K562 (cell line): Measurements from ENCODE around the gene MEIOB. TPM values are rescaled to one million over a fixed set of nuclear protein-coding genes. Genes with fewer than 3 reads are reported as not detected.

Experiments used
- ATAC-seq: fragments of 200-7000 bp; cut with Tn5 transposase; 3 replicates; pipeline ENCODE4 v1.9.1; 2020; ENCODE audit warnings: moderate library complexity
- BruUV-seq: library from RNA; stranded (reverse); fragments of 400-500 nt; replicated peaks from 2 replicates; lab custom pipeline; 2021; lab: Mats Ljungman, UMichigan
- CTCF ChIA-PET: fragments of 300-600 bp; formaldehyde crosslinking; extraction: SDS; loops from one replicate; lab custom pipeline; 2021; ENCODE audit warnings: low intra/inter-chr PET ratio; lab: Yijun Ruan, JAX
- POLR2A ChIA-PET: fragments of 300-600, 350-650 bp; sonication (Branson Sonifier 250); formaldehyde crosslinking; extraction: SDS; loops from one replicate; lab custom pipeline; 2021; ENCODE audit warnings: antibody characterized with exemption, inconsistent platforms; lab: Yijun Ruan, JAX
- DNase-seq, 4 experiments: peaks; one replicate each; pipeline versions ENCODE4 v3.0.0 to v3.0.0-alpha.2; 2011 to 2018; ENCODE audit warnings: low spot score in 3 of 4, mixed read lengths in 3 of 4; ENCODE audit errors: extremely low read depth in 1 of 4
- FAIRE-seq: peaks from 2 replicates; lab custom pipeline; 2011; peaks lifted over from hg19 to GRCh38; lab: Jason Lieb, UNC
- H2AFZ ChIP-seq: 2 replicates; pipeline ENCODE4 v1.6.0; 2011; ENCODE audit warnings: low read depth, low read length, control low read depth, inconsistent platforms
- H3K27ac ChIP-seq: fragments of 200-600 bp; 3 replicates; pipeline ENCODE4 v1.8.0; 2011; ENCODE audit warnings: low read depth, mild to moderate bottlenecking, control low read depth, inconsistent platforms, low read length, moderate library complexity, mixed read lengths; ENCODE audit errors: extremely low read depth
- H3K27me3 ChIP-seq, 2 experiments: fragments of 300-600 bp in 1 of 2; 2 replicates in 1 of 2; 3 replicates in 1 of 2; pipeline versions ENCODE4 v1.6.0 to v1.8.0; 2011; ENCODE audit warnings: inconsistent platforms in 2 of 2, low read length in 2 of 2, mild to moderate bottlenecking in 1 of 2, mixed read lengths in 1 of 2, moderate library complexity in 1 of 2; ENCODE audit not compliant: control insufficient read depth in 2 of 2, insufficient read depth in 2 of 2
- H3K36me3 ChIP-seq: fragments of 300-600 bp; 3 replicates; pipeline ENCODE4 v1.8.0; 2011; ENCODE audit warnings: mild to moderate bottlenecking, low read length, inconsistent platforms; ENCODE audit not compliant: control insufficient read depth, insufficient read depth
- H3K4me1 ChIP-seq, 2 experiments: fragments of 200-600 bp in 1 of 2; replicated peaks in 1 of 2; 2 replicates in 1 of 2; 3 replicates in 1 of 2; pipeline versions ENCODE4 v1.5.1 to v1.8.0; 2011; ENCODE audit warnings: inconsistent platforms in 2 of 2, low read length in 2 of 2, mild to moderate bottlenecking in 1 of 2, mixed read lengths in 1 of 2, moderate library complexity in 1 of 2; ENCODE audit not compliant: control insufficient read depth in 2 of 2, insufficient read depth in 2 of 2
- H3K4me2 ChIP-seq: 2 replicates; pipeline ENCODE4 v1.6.1; 2011; ENCODE audit warnings: low read length, control low read depth, inconsistent platforms, mixed read lengths; ENCODE audit not compliant: insufficient read depth
- H3K4me3 ChIP-seq: fragments of 200-600 bp; sonication (generic), shearing (Covaris generic); 2 replicates; pipeline ENCODE4 v1.5.1; 2016; ENCODE audit warnings: control low read depth, inconsistent platforms
- H3K79me2 ChIP-seq: fragments of 200-600 bp; 3 replicates; pipeline ENCODE4 v1.8.0; 2011; ENCODE audit warnings: low read length, inconsistent platforms; ENCODE audit not compliant: control insufficient read depth, insufficient read depth
- H3K9ac ChIP-seq, 2 experiments: 2 replicates each; pipeline versions ENCODE4 v1.6.0 to v1.6.1; 2011; ENCODE audit warnings: low read depth in 2 of 2, low read length in 2 of 2, control low read depth in 1 of 2, inconsistent platforms in 1 of 2, mild to moderate bottlenecking in 1 of 2, mixed read lengths in 1 of 2; ENCODE audit not compliant: insufficient read depth in 1 of 2
- H3K9me1 ChIP-seq: one replicate; pipeline ENCODE4 v1.6.0; 2011; ENCODE audit warnings: inconsistent platforms, mild to moderate bottlenecking, low read length, moderate library complexity; ENCODE audit not compliant: control insufficient read depth, insufficient read depth
- H3K9me3 ChIP-seq: replicated peaks from 2 replicates; pipeline ENCODE4 v1.5.1; 2011; ENCODE audit warnings: low read depth, low read length, inconsistent platforms; ENCODE audit not compliant: control insufficient read depth, insufficient read depth
- H4K20me1 ChIP-seq: replicated peaks from 2 replicates; pipeline ENCODE4 v1.6.1; 2011; ENCODE audit warnings: low read length, inconsistent platforms, mixed read lengths; ENCODE audit not compliant: control insufficient read depth, insufficient read depth
- BCOR ChIP-seq: fragments of 450-650 bp; IDR thresholded peaks from 2 replicates; pipeline ENCODE4 v1.6.1; 2016
- GABPB1 ChIP-seq: sonication (generic); formaldehyde crosslinking; IDR thresholded peaks from 2 replicates; pipeline ENCODE4 v1.8.0; 2022; ENCODE audit warnings: mild to moderate bottlenecking, missing genetic modification reagents
- GMEB1 ChIP-seq: fragments of 250-450 bp; sonication (Bioruptor Pico); IDR thresholded peaks from 2 replicates; pipeline ENCODE4 v1.4.0; 2020; ENCODE audit warnings: mild to moderate bottlenecking
- HINFP ChIP-seq: fragments of 450-650 bp; conservative IDR thresholded peaks from 2 replicates; pipeline ENCODE4 v1.6.1; 2016; ENCODE audit warnings: missing genetic modification characterization, low read depth, mild to moderate bottlenecking, control low read depth, missing compliant biosample characterization
- KAT8 ChIP-seq: fragments of 450-650 bp; IDR thresholded peaks from 2 replicates; pipeline ENCODE4 v1.6.1; 2016; ENCODE audit warnings: low read depth, mild to moderate bottlenecking
- PYGO2 ChIP-seq: fragments of 450-650 bp; IDR thresholded peaks from 2 replicates; pipeline ENCODE4 v1.6.1; 2016; ENCODE audit warnings: mild to moderate bottlenecking, missing genetic modification characterization, moderate library complexity, missing compliant biosample characterization
- SMAD1 ChIP-seq: fragments of 150-350 bp; IDR thresholded peaks from 2 replicates; pipeline ENCODE4 v1.6.1; 2014; ENCODE audit warnings: low read length, low read depth; ENCODE audit not compliant: partially characterized antibody
- USF2 ChIP-seq: sonication (generic); formaldehyde crosslinking; IDR thresholded peaks from 2 replicates; pipeline ENCODE4 v1.5.0; 2020; ENCODE audit warnings: missing genetic modification reagents
- VEZF1 ChIP-seq: fragments of 200-800 bp; sonication (Bioruptor generic); IDR thresholded peaks from 2 replicates; pipeline ENCODE4 v1.6.1; 2017; ENCODE audit warnings: missing genetic modification characterization, missing compliant biosample characterization
- ZNF165 ChIP-seq: fragments of 250-450 bp; sonication (Bioruptor Pico); IDR thresholded peaks from 2 replicates; pipeline ENCODE4 v1.4.0; 2020; ENCODE audit warnings: borderline replicate concordance
- ZNF57 ChIP-seq: fragments of 450-650 bp; formaldehyde crosslinking; IDR thresholded peaks from 2 replicates; pipeline ENCODE4 v1.4.0; 2020; ENCODE audit warnings: mild to moderate bottlenecking, moderate library complexity
- WGBS: fragments of 100-300 bp; shearing (Covaris generic); methylation state at CpG from one replicate; pipeline ENCODE4 v1.1.6; 2016; ENCODE audit warnings: low coverage, mixed read lengths; ENCODE audit not compliant: insufficient coverage; ENCODE audit errors: missing lambda C conversion rate; 5-methylcytosine and 5-hydroxymethylcytosine counted together
- in situ Hi-C: fragments of 300-500 bp; cut with MboI; formaldehyde crosslinking; loops from 4 replicates; pipeline ENCODE4 v1.15.0; 2018; ENCODE audit warnings: inconsistent platforms, mixed read lengths
- intact Hi-C: fragments of 100-400 bp; cut with micrococcal nuclease; formaldehyde crosslinking; loops from 2 replicates; pipeline ENCODE4 v1.14.2; 2022
- polyA plus RNA-seq, 8 experiments: library from polyadenylated mRNA; depleted of rRNA in 4 of 8; stranded (reverse) in 5 of 8; unstranded in 3 of 8; fragments of >200 nt; fragmentation: Nextera tagmentation in 2 of 8; fragmentation: Illumina TruSeq in 1 of 8; extraction: Ambion mirVana in 2 of 8; extraction: Trizol in 1 of 8; gene quantifications; 2 replicates each; pipeline versions ENCODE4 v1.2.1 to v1.2.3, GENCODE V29; 2011 to 2014; ENCODE audit warnings: inconsistent platforms in 1 of 8, missing spikeins in 1 of 8
- total RNA-seq, 7 experiments: library from RNA; depleted of rRNA in 6 of 7; stranded (reverse); fragments of >200 nt in 6 of 7; fragmentation: Illumina TruSeq in 2 of 7; extraction: Trizol in 2 of 7; gene quantifications; 2 replicates each; pipeline versions ENCODE4 v1.2.1 to v1.2.3, GENCODE V29; 2011 to 2021; ENCODE audit warnings: low replicate concordance in 1 of 7

MEIOB gene
- total and polyA plus RNA-seq, 9 of the 15 experiments (the other 6 are each of a cell fraction or from before 2014, with no cell fraction given): 25.4 to 203 (median 97.6) TPM

GRCh38 chr16:1908184-1908583 lies 36.2 kb upstream of the MEIOB start:
- WGBS: 30% methylated on average over 11 of the region's 17 CpGs

GRCh38 chr16:1907226-1907860 lies 35.4 kb upstream of the MEIOB start:
- no peaks in the 10 kb centered on the region for H3K9me1 ChIP-seq
- BruUV-seq: no TSS peak
- H3K4me2 ChIP-seq: no peak overlapping the region
- H3K9me3 ChIP-seq: no peaks in the 10 kb centered on the region
- ATAC-seq (no peak), FAIRE-seq (no peak), DNase-seq (no peak)
- no peaks in the 10 kb centered on the region for H3K79me2 ChIP-seq
- H2AFZ ChIP-seq: no peak overlapping the region
- peaks cover 35 to 73% of the 10 kb centered on the region in 2 experiments for H3K27me3 ChIP-seq
- POLR2A ChIA-PET: interaction anchor here (0.5 to 1.4 kb wide), 3 partner anchors 10 to 35 kb away, joined by 3 to 5 read pairs (median 4); partner anchors contain the start of gene MEIOB
- WGBS: 10% methylated on average over 15 of the region's 17 CpGs
- H4K20me1 ChIP-seq: 0 out of 2 replicates have a peak, but pooled peaks cover 8% of the 10 kb centered on the region
- no peak overlapping the region for H3K4me3 ChIP-seq
- intact Hi-C loops (no loop called here), in situ Hi-C loops (no loop called here)
- peaks cover 0 to 60% of the 10 kb centered on the region in 2 experiments; a peak in 2 of 5 replicates for H3K4me1 ChIP-seq
- no peaks in the 10 kb centered on the region for H3K36me3 ChIP-seq
- H3K9ac ChIP-seq: no peak overlapping the region; a peak in 1 of 4 replicates
- H3K27ac ChIP-seq: no peak overlapping the region
- CTCF ChIA-PET: interaction anchor here (0.7 kb wide), 1 partner anchor 30 kb away, joined by 3 read pairs; no protein-coding TSS in a partner anchor
- TF ChIP-seq HINFP (tag) (no peak), GMEB1 (no peak), USF2 (no peak), BCOR (no peak), PYGO2 (tag) (no peak), VEZF1 (CRISPR knock-in tag) (no peak), GABPB1 (CRISPR knock-in tag) (no peak)

More at GRCh38 chr16:1908184-1908583, 36.2 kb upstream of the MEIOB start:
- no peaks in the 10 kb centered on the region for H3K9me3 ChIP-seq
- no peak overlapping the region for H3K4me3 ChIP-seq
- no peak for TF ChIP-seq ZNF165
- TF ChIP-seq KAT8: no peak
- TF ChIP-seq ZNF57 (CRISPR knock-in tag): no peak
- no peak for TF ChIP-seq SMAD1
- peak overlapping the region in 1 of 2 experiments; percentile 35; a peak in 2 of 4 replicates for H3K9ac ChIP-seq
- H4K20me1 ChIP-seq: 0 out of 2 replicates have a peak, but pooled peaks cover 8% of the 10 kb centered on the region
- H3K27me3 ChIP-seq: peaks cover 28 to 66% of the 10 kb centered on the region in 2 experiments
- no peak overlapping the region for H2AFZ ChIP-seq
- DNase-seq (no peak), ATAC-seq (no peak), FAIRE-seq (no peak)
- in situ Hi-C loops: no loop called here
- no peaks in the 10 kb centered on the region for H3K36me3 ChIP-seq
- no TSS peak for BruUV-seq
- H3K79me2 ChIP-seq: no peaks in the 10 kb centered on the region
- POLR2A ChIA-PET: no interaction called here
- H3K27ac ChIP-seq: no peak overlapping the region
- peaks cover 0 to 61% of the 10 kb centered on the region in 2 experiments; a peak in 2 of 5 replicates for H3K4me1 ChIP-seq
- CTCF ChIA-PET: no interaction called here
- no peaks in the 10 kb centered on the region for H3K9me1 ChIP-seq
- intact Hi-C loops: no loop called here
- H3K4me2 ChIP-seq: no peak overlapping the region
